ENCODE results near the gene CACNA2D1. TPM values are rescaled to one million over a fixed set of nuclear protein-coding genes. Genes with fewer than 3 reads are reported as not detected.

Gene CACNA2D1
- total and polyA plus RNA-seq, 2 donors (not counting 1 experiment from before 2014, with no cell fraction given): 31.7 to 64.4 TPM

DNA sequence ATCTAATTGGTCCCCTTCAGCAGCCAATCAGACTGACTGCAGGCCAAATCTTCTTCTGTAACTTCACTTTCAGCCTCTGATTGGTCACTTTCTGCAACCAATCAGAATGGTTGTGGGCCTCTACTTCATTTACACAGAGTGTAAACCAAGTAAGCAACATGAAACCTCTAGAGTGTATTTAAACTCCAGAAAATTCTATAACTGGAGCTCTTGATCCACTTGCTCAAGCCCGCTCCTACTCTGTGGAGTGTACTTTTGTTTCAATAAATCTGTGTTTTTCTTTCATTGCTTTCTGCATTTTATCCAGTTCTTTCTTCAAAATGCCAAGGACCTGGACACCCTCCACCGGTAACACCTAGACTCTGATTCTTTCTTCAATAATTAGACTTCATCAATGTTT is 319.1 kb downstream of the CACNA2D1 start:
- DNase-seq (ENCODE audit: low read depth in 2 of 2): no peak
- H3K9ac ChIP-seq (ENCODE audit: insufficient read depth, low read length): no peak overlapping the region
- H3K4me3 ChIP-seq (replicated peaks in 1 of 4; ENCODE audit: control extremely low read depth in 1 of 4, insufficient read depth in 1 of 4, low read depth in 3 of 4, low read length in 4 of 4): no peak overlapping the region
- H3K4me1 ChIP-seq (ENCODE audit: control insufficient read depth, extremely low read depth, insufficient read depth, low read length): no peaks in the 10 kb centered on the region
- H3K27me3 ChIP-seq (ENCODE audit: control insufficient read depth, insufficient read depth, low read length): no peaks in the 10 kb centered on the region
- H3K9me3 ChIP-seq (ENCODE audit: control insufficient read depth, insufficient read depth, low read depth, low read length): no peaks in the 10 kb centered on the region
- no peak for TF ChIP-seq EZH2 (IDR thresholded peaks at IDR 0.05; ENCODE audit: low read length, missing control alignments)
- TF ChIP-seq, protein P1, sequence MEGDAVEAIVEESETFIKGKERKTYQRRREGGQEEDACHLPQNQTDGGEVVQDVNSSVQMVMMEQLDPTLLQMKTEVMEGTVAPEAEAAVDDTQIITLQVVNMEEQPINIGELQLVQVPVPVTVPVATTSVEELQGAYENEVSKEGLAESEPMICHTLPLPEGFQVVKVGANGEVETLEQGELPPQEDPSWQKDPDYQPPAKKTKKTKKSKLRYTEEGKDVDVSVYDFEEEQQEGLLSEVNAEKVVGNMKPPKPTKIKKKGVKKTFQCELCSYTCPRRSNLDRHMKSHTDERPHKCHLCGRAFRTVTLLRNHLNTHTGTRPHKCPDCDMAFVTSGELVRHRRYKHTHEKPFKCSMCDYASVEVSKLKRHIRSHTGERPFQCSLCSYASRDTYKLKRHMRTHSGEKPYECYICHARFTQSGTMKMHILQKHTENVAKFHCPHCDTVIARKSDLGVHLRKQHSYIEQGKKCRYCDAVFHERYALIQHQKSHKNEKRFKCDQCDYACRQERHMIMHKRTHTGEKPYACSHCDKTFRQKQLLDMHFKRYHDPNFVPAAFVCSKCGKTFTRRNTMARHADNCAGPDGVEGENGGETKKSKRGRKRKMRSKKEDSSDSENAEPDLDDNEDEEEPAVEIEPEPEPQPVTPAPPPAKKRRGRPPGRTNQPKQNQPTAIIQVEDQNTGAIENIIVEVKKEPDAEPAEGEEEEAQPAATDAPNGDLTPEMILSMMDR (conservative IDR thresholded peaks at IDR 0.05 in 1 of 2, IDR thresholded peaks at IDR 0.05 in 1 of 2; ENCODE audit: low read depth in 1 of 2, low read length in 2 of 2): no peak
- H3K27ac ChIP-seq (ENCODE audit: insufficient read depth, low read length): no peak overlapping the region
- no peak overlapping the region for H2AFZ ChIP-seq (ENCODE audit: low read length)
- H3K36me3 ChIP-seq (ENCODE audit: control insufficient read depth, insufficient read depth, low read length): no peaks in the 10 kb centered on the region
- no peak overlapping the region for H3K4me2 ChIP-seq (ENCODE audit: extremely low read depth, insufficient read depth, low read length)
- H3K79me2 ChIP-seq (ENCODE audit: control insufficient read depth, insufficient read depth, low read length): no peaks in the 10 kb centered on the region
- no peaks in the 10 kb centered on the region for H4K20me1 ChIP-seq (ENCODE audit: control insufficient read depth, extremely low read depth, insufficient read depth, low read length)

DNA sequence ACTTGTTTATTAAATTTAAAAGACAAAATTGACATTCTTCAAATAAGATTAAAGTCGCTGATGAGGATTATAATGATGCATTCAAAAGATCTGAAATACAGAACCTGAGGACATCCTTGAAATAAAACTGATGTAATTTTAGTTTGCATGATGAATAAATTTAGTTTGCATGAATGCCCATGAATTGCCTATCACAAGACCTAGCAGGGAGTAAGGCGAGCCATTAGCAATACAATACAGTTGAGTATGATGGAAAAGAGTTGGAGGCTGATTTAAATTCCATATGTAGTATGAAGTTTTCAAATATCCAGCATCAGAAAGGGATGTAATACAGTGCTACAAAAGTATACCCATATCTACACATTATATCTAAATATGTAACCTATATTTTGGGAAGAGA is 321.3 kb downstream of the CACNA2D1 start:
- no peaks in the 10 kb centered on the region for H3K79me2 ChIP-seq (ENCODE audit: control insufficient read depth, insufficient read depth, low read length)
- no peaks in the 10 kb centered on the region for H3K27me3 ChIP-seq (ENCODE audit: control insufficient read depth, insufficient read depth, low read length)
- no peaks in the 10 kb centered on the region for H3K9me3 ChIP-seq (ENCODE audit: control insufficient read depth, insufficient read depth, low read depth, low read length)
- DNase-seq (ENCODE audit: low read depth in 2 of 2): no peak
- no peaks in the 10 kb centered on the region for H3K36me3 ChIP-seq (ENCODE audit: control insufficient read depth, insufficient read depth, low read length)
- H4K20me1 ChIP-seq (ENCODE audit: control insufficient read depth, extremely low read depth, insufficient read depth, low read length): no peaks in the 10 kb centered on the region
- H3K9ac ChIP-seq (ENCODE audit: insufficient read depth, low read length): no peak overlapping the region
- no peak overlapping the region for H3K4me2 ChIP-seq (ENCODE audit: extremely low read depth, insufficient read depth, low read length)
- TF ChIP-seq EZH2 (IDR thresholded peaks at IDR 0.05; ENCODE audit: low read length, missing control alignments): no peak
- TF ChIP-seq, protein P1 (conservative IDR thresholded peaks at IDR 0.05 in 1 of 2, IDR thresholded peaks at IDR 0.05 in 1 of 2; ENCODE audit: low read depth in 1 of 2, low read length in 2 of 2): no peak
- H2AFZ ChIP-seq (ENCODE audit: low read length): no peak overlapping the region
- H3K27ac ChIP-seq (ENCODE audit: insufficient read depth, low read length): no peak overlapping the region
- H3K4me3 ChIP-seq (replicated peaks in 1 of 4; ENCODE audit: control extremely low read depth in 1 of 4, insufficient read depth in 1 of 4, low read depth in 3 of 4, low read length in 4 of 4): no peak overlapping the region
- no peaks in the 10 kb centered on the region for H3K4me1 ChIP-seq (ENCODE audit: control insufficient read depth, extremely low read depth, insufficient read depth, low read length)

DNA sequence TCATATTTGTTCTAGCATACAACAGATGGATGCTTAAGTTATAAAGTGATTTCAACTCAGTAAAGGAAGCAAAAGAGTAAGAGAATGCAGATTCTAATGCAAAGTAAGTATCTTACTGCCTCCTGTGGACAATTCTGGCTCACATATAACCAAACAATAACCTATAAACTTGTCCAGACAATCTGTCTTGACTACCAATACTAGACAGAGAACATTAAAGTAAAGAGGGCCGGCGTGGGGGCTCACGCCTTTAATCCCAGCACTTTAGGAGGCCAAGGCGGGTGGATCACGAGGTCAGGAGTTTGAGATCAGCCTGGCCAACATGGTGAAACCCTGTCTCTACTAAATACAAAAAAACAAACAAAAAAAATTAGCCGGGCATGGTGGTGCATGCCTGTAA is 329.3 kb downstream of the CACNA2D1 start:
- H3K4me3 ChIP-seq (replicated peaks in 1 of 4; ENCODE audit: control extremely low read depth in 1 of 4, insufficient read depth in 1 of 4, low read depth in 3 of 4, low read length in 4 of 4): no peak overlapping the region
- H3K79me2 ChIP-seq (ENCODE audit: control insufficient read depth, insufficient read depth, low read length): no peaks in the 10 kb centered on the region
- TF ChIP-seq EZH2 (IDR thresholded peaks at IDR 0.05; ENCODE audit: low read length, missing control alignments): no peak
- TF ChIP-seq, protein P1 (conservative IDR thresholded peaks at IDR 0.05 in 1 of 2, IDR thresholded peaks at IDR 0.05 in 1 of 2; ENCODE audit: low read depth in 1 of 2, low read length in 2 of 2): no peak
- no peaks in the 10 kb centered on the region for H3K4me1 ChIP-seq (ENCODE audit: control insufficient read depth, extremely low read depth, insufficient read depth, low read length)
- H3K27me3 ChIP-seq (ENCODE audit: control insufficient read depth, insufficient read depth, low read length): no peaks in the 10 kb centered on the region
- no peaks in the 10 kb centered on the region for H3K9me3 ChIP-seq (ENCODE audit: control insufficient read depth, insufficient read depth, low read depth, low read length)
- no peak overlapping the region for H3K4me2 ChIP-seq (ENCODE audit: extremely low read depth, insufficient read depth, low read length)
- H4K20me1 ChIP-seq (ENCODE audit: control insufficient read depth, extremely low read depth, insufficient read depth, low read length): no peaks in the 10 kb centered on the region
- no peak overlapping the region for H3K27ac ChIP-seq (ENCODE audit: insufficient read depth, low read length)
- H3K36me3 ChIP-seq (ENCODE audit: control insufficient read depth, insufficient read depth, low read length): no peaks in the 10 kb centered on the region
- no peak overlapping the region for H3K9ac ChIP-seq (ENCODE audit: insufficient read depth, low read length)
- no peak for DNase-seq (ENCODE audit: low read depth in 2 of 2)
- H2AFZ ChIP-seq (ENCODE audit: low read length): no peak overlapping the region

All from fibroblast of lung (primary cell).